8988T (cell line): ENCODE results near the gene EHMT1.
"Not testable (repeated sequence)": the region's sequence is repeated elsewhere in the genome, so short reads cannot be mapped to it uniquely, and the experiment has no call there.

ENCODE experiments used
- DNase-seq: peaks from one replicate; pipeline ENCODE4 v3.0.0; 2011

EHMT1 gene

DNA sequence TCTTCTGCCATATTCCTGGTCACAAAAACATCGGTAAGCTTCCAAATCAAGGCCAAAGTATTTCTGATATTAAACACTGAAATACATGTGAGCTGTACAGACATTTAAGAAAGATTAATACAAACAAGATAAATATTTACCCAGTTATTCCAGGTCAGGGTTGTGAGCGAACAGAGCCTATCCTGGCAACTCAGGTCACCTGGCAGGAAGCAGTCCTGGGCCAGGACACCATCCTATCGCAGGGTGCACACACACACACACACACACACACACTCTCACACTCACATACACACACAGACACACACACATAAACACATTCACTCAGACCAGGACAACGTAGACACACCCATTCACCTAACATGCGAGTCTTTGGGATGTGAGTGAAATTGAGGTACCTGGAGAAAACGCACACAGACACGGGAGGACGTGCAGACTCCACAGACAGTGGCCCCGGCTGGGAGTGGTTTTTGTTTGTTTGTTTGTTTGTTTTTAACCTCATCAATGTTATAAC lies 176.4 kb downstream of the EHMT1 start:
- no peak for DNase-seq

DNA sequence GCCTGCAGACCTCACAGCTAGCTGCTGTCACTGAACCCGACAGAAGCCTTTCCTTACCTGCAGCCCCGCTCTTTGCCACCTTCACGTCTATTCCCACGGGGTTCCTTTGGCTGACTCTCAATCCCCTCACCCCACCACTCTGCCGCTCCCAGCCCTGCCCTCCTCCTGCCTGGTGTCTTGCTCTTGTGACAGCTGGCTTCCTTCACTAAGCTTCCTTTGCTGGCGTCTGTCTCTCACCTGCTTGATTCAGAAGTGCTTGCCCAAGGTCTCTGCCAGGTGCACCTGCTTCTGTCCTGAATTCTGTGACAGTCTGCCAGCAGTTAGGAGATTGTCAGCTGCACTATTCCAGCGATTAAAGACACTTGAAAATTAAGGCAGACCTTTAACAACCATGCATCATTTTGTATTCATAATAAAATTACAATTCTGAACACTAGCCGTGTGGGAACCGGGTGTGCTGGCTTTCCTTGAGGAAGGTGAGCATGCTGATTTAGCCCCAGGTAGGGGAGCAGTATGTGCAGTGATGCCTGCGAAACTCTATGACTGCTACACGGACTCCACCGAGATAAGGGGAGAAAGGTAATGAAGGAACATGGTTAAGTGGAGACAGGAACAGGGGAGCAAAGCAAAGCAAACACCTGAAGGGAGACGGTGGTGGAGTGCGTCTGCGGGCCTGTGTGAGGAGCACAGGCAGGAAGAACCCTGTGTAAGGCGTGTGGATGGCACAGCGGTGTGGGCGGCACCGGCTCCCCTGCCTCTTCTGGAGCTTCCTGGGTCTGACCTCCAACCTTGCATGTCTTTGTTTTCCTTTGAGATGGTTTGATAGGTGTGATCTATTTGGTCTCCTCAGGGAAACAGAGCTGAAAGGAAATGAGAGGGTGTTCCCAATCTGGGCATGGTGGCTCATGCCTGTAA lies 178.7 kb downstream of the EHMT1 start:
- DNase-seq = no peak

DNA sequence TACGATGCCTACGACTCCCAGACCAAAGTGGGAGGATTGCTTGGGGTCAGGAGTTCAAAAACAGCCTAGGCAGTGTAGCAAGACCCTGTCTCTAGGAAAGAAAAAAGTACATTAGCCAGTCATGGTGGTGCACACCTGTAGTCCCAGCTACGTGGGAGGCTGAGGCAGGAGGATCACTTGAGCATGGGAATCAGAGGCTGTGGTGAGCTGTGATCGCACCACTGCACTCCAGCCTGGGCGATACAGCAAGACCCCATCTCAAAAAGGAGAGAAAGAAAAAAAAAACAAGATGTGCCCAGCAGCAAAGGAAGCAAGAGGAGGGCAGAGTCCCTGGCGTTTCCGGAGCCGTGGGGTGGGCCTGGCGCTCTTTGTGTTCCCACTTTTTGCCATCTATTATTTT lies 179.3 kb downstream of the EHMT1 start:
- no peak for DNase-seq

DNA sequence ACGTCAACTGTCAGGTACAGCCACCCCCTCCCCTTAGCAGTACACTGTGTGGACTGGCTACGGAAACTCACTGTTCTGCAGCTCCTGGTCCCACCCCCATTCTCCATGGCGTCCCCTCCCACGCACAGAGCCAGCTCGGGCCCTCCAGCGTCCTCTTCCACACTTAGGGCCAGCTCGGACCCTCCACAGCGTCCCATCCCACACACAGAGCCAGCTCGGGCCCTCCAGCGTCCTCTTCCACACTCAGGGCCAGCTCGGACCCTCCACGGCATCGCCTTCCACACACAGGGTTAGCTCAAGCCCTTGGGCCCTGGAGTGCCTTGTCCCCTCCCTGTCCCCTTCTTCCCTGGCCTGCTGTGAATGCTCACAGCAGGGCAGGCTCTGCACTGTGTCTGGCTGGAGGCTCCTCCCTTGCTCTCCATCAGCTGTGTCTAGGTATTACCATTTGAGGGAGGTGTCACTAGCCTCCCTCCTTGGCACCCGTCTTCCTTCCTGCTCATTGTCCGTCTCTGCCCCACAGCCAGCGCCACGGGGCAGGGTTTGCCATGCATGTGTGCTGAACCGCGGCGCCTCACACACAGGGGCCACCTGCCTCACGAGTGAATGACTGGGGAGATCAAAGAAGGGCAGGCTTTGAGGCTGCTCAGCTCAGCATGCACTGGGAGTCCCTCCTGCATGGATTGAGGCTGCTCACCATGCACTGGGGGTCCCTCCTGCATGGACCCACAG lies 180.3 kb downstream of the EHMT1 start:
- DNase-seq = no peak

DNA sequence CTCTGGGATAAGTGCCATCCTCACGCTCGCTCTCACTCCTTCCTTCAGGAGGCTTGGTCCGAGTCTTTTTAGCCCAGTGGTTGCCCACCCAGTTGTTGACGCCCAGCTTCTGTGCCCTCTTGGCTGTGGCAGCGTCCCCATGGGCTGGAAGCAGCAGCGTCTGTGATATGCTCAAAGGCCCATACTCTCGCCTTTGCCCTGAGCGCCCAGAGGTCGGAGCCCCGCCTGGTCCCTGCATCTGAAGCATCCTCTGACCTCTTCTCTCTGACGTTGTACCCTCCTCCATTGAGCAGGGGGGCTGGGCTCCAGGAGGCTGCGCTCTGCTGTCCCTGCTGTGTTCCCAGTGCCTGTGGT lies 180.8 kb downstream of the EHMT1 start:
- no peak for DNase-seq

DNA sequence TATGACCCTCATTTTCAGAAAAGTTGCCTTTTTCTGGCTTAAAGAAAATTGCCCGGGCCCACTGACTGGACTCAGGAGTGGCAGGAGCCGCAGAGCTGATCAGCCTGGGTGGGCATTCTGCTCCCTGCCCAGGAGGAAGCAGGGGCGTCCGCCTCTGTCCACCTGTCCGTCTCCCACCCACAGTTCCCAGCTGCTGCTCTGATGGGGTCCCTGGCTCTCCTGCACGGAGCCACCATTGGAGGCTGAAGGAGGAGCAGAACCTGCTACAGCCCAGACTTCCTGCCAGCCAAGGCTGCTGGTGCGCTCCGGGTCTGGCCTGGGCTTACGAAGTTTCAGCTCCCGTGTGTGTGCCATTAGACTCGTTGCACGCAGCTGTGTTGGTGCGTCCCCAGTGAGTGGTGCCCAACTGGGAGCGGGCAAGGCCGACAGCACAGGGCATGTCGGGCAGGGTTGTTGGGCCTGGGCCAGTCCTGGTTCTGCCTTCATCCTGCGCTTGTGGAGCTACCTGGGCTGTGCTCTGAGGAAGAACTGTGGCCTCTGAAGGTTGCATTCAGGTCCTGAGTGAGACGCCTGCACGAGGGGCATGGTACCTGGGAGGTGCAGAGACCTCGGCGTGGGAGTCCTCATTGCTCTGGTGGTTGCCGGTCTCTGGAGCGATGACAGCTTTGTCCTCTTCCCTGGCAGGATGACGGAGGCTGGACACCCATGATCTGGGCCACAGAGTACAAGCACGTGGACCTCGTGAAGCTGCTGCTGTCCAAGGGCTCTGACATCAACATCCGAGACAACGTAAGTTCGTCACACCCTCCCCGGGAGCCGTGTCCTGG lies 181.6 kb downstream of the EHMT1 start:
- DNase-seq = no peak

DNA sequence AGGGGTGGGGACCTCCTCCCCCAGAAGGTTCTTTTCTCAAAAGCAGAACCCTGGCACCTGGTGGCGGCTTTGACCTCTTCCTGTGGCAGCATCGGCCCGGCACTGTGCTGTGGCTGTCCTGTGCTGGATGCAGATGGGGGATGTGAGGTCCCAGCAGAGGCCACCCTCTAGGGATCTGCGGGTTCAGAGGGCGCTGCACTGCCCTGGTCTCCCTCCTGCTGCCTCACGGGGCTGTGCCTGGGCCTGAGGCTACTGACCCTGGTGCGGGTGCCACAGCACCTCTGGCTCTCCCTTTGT lies 182.2 kb downstream of the EHMT1 start:
- DNase-seq = no peak

DNA sequence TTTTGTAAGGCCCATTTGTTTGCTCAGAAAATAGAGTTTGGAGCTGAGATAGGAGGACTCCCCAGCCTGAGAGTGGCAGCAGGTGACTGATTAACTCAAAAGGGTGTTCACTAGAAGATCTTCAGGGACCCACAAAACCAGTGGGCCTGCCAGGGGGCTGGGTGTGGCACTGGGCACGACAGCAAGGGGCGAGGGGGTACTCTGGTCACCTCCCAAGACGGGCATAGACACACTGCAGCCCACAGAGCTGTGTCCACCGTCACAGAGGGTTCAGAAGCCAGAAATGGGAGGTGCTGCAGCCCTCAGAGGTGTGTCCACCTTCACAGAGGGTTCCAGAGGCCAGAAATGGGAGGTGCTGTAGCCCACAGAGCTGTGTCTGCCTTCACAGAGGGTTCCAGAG lies 183.2 kb downstream of the EHMT1 start:
- no peak for DNase-seq

DNA sequence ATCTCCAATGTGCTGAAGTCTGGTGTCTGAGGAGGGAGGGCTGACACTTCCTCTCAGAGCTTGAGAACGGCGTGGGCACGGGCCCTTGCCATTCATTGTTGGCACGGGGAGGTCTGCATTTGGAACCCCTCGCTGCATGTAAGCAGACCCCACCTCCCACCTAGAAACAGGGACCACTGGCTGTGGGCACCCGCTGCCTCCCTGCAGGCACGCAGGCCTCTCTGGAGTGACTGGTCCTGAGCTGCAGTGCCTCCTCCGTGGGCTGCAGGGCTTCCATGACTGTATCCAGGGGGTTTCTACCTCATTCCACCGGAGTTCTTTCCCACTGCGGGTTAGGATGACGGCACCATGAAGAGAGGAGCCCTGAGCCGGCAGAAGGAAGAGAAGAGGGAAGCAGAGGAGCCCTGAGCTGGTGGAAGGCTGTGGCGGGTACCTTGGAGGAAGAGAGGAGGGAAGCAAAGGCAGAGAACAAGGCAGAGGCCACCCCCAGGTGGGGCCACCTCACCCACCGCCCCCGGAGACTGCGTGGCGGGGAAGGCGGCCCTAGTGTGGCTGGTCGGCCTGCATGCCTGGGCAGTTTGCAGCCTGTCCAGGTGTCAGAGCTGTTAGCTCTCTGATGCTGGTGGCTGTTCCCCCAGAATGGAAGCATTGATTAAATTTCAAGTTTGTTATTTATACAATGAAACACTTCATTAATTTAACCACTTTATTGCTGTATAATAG lies 183.9 kb downstream of the EHMT1 start:
- DNase-seq = no peak

DNA sequence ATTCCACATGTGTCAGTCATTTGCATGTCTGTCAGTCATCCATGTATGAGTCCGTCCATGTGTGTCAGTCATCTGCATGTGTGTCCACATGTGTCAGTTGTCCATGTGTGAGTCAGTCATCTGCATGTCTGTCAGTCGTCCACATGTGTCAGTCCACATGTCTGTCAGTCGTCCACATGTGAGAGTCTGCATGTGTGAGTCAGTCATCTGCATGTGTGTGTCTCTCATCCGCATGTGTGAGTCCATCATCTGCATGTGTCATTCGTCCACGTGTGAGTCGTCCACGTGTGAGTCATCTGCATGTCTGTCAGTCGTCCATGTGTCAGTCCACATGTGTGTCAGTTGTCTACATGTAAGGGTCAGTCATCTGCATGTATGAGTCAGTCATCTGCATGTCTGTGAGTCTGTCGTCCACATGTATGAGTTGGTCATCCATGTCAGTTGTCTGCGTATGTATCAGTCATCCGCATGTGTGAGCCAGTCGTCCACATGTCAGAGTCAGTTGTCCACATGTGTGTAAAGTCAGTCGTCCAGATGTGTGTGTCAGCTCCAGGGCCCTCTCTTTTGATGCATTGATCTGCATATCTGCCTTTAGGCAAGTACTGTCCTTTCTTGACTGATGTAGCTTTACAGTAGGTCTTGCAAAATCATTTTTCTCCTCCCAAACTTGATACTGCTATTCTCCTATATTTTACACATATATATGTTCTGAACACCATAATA lies 186.3 kb downstream of the EHMT1 start:
- DNase-seq = no peak

DNA sequence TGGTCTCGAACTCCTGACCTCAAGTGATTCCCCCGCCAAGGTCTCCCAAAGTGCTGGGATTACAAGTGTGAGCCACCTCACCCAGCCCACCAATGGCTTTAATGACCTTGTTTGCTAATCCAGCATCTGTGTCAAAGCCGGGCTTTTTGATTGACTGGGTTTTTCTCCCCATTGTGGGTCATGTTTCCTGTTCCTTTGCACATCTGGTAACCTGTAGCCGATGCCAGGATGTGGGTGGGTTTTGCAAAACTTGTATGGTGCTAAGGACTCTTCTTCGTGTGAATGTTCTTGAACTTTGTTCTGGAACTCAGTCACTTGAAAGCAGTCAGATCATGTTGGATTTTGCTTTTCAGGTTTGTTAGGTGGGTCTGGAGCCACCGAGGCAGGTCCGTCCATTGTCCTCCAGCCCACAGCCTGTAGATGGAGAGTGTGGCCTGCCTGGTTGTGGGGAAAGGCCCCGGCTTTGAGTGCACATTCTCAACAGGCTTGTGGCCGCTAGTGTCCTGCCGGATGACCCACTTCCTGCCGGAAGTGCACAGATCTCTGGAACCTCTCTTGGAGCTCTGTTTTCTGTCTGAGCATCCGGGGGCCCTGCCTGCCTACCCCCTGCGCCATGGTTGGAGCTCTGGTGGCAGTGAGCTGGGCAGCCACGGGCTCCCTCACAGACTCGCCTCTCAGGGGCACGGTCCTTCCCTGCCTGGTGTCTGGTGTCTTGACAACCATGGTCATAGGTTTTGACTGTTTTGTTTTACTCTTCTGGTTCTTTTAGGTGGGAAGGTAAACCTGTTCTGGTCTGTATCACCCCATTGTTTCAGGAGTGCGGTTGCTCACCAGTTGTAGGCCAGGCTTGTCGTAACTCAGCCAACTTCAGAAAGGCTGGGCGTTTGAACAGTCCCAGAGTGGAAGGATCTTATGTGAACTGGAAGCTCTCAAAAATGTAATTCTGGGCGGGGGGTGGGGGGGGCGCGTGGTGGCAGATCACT lies 189.2 kb downstream of the EHMT1 start:
- DNase-seq = no peak

DNA sequence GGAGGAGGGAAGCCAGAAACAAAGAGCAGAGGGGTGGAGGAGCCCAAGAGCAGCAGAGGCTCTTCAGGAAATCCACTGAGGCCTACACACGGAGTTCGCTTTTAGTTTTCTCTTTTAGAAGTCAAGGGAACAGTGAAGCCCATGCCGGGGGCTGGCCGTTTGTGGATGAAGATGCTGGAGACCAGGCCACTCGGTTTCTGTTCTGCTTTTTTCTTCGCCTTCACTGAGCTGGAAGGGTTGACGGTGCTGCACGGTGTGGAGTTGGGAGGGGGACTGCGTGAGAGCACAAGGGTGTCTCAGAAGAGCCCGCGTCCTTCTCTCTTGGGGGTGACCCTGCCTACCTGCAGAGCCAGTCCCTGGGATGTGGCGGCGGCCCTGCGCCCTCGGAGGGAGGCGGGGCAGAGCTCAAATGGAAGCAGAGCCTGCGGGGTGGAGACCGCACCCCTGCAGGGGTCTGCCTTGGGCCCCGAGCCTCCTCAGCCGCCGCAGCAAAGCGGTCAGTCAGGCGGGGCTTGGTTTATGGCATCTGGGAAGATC lies 190.3 kb downstream of the EHMT1 start:
- no peak for DNase-seq

DNA sequence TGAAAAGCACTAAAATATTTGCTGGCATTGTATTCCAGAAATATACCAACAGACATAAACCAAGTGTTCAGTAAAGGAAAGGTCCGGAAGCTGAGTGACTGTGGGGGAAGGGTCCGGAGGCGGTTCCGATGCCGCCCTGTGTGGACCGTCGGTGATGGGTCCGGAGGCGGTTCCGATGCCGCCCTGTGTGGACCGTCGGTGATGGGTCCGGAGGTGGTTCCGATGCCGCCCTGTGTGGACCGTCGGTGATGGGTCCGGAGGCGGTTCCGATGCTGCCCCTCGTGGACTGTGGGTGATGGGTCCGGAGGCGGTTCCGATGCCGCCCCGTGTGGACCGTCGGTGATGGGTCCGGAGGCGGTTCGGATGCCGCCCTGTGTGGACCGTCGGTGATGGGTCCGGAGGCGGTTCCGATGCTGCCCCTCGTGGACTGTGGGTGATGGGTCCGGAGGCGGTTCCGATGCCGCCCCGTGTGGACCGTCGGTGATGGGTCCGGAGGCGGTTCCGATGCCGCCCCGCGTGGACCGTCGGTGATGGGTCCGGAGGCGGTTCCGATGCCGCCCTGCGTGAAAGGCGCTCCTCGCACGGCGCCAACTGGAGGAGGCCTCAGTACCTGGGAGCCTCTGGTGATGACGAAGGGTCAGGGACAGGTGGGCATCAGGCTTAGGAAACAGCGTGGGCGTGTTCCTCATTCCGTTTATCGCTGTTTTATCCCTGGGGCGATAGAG lies 191.1 kb downstream of the EHMT1 start:
- not testable (repeated sequence) for DNase-seq

DNA sequence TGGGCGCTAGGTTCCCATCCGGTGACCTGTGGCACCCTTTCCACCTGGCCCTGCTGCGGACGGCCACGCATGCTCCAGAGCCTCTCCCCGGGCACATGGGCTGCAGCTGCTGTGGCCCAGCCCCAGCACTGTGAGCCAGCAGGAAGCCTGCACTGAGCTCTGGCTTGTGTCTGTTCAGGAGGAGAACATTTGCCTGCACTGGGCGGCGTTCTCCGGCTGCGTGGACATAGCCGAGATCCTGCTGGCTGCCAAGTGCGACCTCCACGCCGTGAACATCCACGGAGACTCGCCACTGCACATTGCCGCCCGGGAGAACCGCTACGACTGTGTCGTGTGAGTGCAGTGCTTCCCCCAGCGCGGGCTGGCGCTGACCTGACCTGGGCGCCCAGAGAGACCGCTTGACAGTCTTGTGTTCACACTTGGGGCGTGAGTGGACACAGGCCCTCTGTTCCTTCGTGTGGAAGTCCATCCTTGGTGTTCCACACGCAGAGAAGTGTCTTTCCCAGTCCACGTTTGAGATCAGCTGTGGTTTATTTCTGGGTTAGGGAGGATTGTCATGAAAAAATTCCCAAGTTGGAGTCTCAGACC lies 192.6 kb downstream of the EHMT1 start:
- no peak for DNase-seq

DNA sequence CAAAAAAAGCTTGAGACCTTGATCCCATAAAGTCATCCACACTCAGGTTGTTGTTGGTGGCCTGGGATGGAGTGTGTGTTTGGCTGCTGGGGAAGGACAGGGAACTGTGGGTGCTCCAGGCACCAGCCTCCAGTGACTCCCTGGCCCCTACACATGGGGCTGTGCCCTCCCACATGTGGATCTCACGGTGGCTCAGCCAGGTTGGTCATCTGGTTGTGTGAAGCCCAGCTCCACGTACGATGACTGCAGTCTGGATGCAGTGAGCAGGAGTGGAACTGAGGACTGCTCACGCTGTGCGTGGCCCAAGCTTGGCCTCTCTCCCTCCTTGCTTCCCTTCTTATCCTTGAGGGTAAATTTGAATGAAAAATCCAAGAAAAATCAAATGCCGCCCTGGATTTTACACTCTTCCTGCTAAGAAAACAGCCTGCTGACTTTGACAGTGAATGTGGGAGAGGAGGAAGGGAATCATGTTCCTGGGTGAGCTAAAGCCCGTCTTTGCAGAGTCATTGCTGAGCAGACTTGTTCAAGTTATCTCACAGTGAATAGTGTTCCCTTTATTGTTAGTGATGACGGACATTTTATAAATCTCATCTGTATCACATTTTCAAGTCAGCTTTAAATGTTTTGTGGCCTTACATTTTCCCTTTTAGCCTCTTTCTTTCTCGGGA lies 193.7 kb downstream of the EHMT1 start:
- DNase-seq = no peak

DNA sequence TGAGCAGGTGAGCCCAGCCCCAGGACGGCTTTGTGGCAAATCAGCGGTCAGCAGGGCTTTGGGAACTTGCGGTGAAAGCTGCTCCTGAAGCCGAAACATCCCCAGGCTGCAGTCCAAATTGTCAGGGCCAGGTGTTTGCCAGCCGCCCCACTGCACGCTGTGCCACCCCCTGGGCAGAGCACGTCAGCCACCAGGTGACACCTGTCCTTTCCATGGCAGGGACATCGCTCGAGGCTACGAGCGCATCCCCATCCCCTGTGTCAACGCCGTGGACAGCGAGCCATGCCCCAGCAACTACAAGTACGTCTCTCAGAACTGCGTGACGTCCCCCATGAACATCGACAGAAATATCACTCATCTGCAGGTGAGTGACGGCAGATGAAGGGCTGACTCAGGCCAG lies 194.4 kb downstream of the EHMT1 start:
- DNase-seq = no peak

DNA sequence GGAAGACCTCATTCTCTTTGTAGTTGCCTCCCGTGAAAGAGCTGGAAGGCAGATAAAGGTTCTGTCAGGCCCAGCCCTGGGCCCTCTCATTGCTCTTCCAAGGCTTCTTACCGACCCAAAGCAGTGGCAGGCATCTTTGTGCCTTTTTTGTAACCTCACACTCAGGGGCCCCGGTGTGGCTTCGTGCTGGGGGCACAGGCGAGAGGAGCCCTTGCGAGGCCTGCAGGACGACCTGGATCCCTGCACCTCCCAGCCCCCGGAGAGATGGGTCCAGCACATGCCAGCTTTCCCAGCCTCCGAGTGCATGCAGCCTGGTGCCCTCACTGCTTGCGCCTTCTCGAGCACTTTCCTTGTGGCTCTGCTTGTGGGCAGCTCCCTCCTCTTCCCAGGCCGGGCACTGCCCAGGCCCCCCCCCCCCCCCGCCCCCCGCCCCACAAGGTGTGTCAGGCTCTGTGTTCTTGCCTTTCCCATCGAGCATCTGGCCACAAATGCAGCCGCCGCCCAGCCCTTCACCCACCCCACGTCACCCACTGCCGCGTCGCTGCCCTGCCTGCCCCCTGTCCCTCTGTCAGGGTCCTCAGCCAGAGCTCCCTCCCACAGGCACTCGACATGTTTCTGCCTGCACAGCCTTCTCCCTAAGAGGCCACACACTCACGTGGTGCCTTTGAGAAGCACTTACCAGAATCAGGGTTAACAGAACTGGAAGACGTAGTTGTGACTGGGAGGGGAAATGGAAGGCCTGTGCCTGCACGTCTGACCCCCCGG lies 195.0 kb downstream of the EHMT1 start:
- no peak for DNase-seq

DNA sequence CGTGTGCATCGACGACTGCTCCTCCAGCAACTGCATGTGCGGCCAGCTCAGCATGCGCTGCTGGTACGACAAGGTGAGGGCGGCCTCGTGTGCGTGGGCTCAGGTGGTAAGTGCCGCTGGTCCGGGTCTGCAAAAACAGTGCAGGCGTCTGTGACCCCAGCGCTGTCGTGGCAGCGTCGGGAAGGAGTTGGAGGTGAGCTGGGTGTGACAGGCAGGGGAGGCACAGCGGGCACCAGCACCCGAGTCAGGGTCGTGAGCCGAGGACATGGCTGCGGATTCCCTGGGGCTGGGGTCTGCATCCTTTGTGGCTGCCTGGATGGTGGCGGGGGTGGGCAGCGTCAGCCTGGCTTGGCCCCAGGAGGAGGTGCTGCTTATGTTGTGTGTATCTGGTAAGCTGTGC lies 195.6 kb downstream of the EHMT1 start:
- DNase-seq = no peak
